NB4 (cell line): Measurements from ENCODE around the gene CLEC3B.

Experiments
- CTCF ChIP-seq: IDR thresholded peaks from one replicate; pipeline ENCODE4 v1.5.1; 2012; ENCODE audit warnings: low read depth, low read length
- MAX ChIP-seq: IDR thresholded peaks from 2 replicates; pipeline ENCODE4 v1.6.1; 2011; ENCODE audit warnings: low read depth, low read length
- POLR2A ChIP-seq: IDR thresholded peaks from 2 replicates; pipeline ENCODE4 v1.6.1; 2011; ENCODE audit warnings: mild to moderate bottlenecking; ENCODE audit not compliant: insufficient read length; ENCODE audit errors: extremely low read depth

GRCh38 chr3:45055411-45056143 lies 29.5 kb downstream of the CLEC3B start:
- TF ChIP-seq POLR2A (no peak), CTCF (peak; percentile 35), MAX (no peak)
